Neuronal stem cell (in vitro differentiated cells): ENCODE data around the gene MAPRE3.

ENCODE experiments used
- DNase-seq: peaks from one replicate; pipeline ENCODE4 v3.0.0-alpha.2; 2013; ENCODE audit warnings: low spot score
- H2AFZ ChIP-seq: one replicate; pipeline ENCODE4 v1.6.1; 2013; ENCODE audit warnings: mild to moderate bottlenecking, low read length, inconsistent platforms
- H2AK5ac ChIP-seq: 2 replicates; pipeline ENCODE4 v1.6.1; 2013; ENCODE audit warnings: low read depth, mild to moderate bottlenecking, inconsistent platforms, low read length, moderate library complexity, mixed read lengths
- H2BK120ac ChIP-seq: 2 replicates; pipeline ENCODE4 v1.6.1; 2013; ENCODE audit warnings: low read depth, mild to moderate bottlenecking, inconsistent platforms, low read length, moderate library complexity, mixed read lengths
- H2BK12ac ChIP-seq: one replicate; pipeline ENCODE4 v1.6.1; 2013; ENCODE audit warnings: low read length, inconsistent platforms
- H2BK15ac ChIP-seq: 2 replicates; pipeline ENCODE4 v1.6.1; 2013; ENCODE audit warnings: mild to moderate bottlenecking, low read length, inconsistent platforms, mixed read lengths
- H2BK5ac ChIP-seq: one replicate; pipeline ENCODE4 v1.6.1; 2013; ENCODE audit warnings: inconsistent platforms, mild to moderate bottlenecking, low read length, moderate library complexity
- H3K14ac ChIP-seq: one replicate; pipeline ENCODE4 v1.6.1; 2013; ENCODE audit warnings: low read length, inconsistent platforms
- H3K18ac ChIP-seq: 2 replicates; pipeline ENCODE4 v1.6.1; 2013; ENCODE audit warnings: low read length, inconsistent platforms
- H3K23ac ChIP-seq: 2 replicates; pipeline ENCODE4 v1.6.1; 2013; ENCODE audit warnings: low read depth, mild to moderate bottlenecking, mixed read lengths, low read length, inconsistent platforms; ENCODE audit not compliant: poor library complexity
- H3K27ac ChIP-seq: replicated peaks from 3 replicates; pipeline ENCODE4 v1.5.1; 2013; ENCODE audit warnings: low read length, inconsistent platforms
- H3K27me3 ChIP-seq, 3 experiments: 2 replicates each; pipeline ENCODE4 v1.6.1; 2013; ENCODE audit warnings: low read length in 3 of 3, mild to moderate bottlenecking in 2 of 3, inconsistent platforms in 1 of 3, low read depth in 1 of 3, mixed read lengths in 1 of 3, moderate library complexity in 1 of 3; ENCODE audit not compliant: control insufficient read depth in 3 of 3, insufficient read depth in 3 of 3
- H3K36me3 ChIP-seq, 2 donors: replicated peaks in 1 of 2; 2 replicates each; pipeline ENCODE4 v1.6.1; 2013; ENCODE audit warnings: low read length in 2 of 2; ENCODE audit not compliant: control insufficient read depth in 2 of 2, insufficient read depth in 2 of 2
- H3K4ac ChIP-seq: 2 replicates; pipeline ENCODE4 v1.6.1; 2013; ENCODE audit warnings: inconsistent platforms, mild to moderate bottlenecking, low read length, moderate library complexity
- H3K4me1 ChIP-seq, 2 donors: 1 replicate in 1 of 2; 2 replicates in 1 of 2; pipeline ENCODE4 v1.6.1; 2013; ENCODE audit warnings: low read length in 2 of 2, low read depth in 1 of 2; ENCODE audit not compliant: control insufficient read depth in 2 of 2, insufficient read depth in 1 of 2
- H3K4me2 ChIP-seq: one replicate; pipeline ENCODE4 v1.6.1; 2013; ENCODE audit warnings: mild to moderate bottlenecking, low read length, inconsistent platforms; ENCODE audit not compliant: insufficient read depth, poor library complexity, severe bottlenecking
- H3K4me3 ChIP-seq, 2 donors: 2 replicates each; pipeline ENCODE4 v1.5.1; 2013; ENCODE audit warnings: low read length in 2 of 2, mild to moderate bottlenecking in 2 of 2, inconsistent platforms in 1 of 2, moderate library complexity in 1 of 2
- H3K79me1 ChIP-seq: one replicate; pipeline ENCODE4 v1.6.1; 2013; ENCODE audit warnings: low read depth, mild to moderate bottlenecking, inconsistent platforms, low read length, moderate library complexity
- H3K9ac ChIP-seq: one replicate; pipeline ENCODE4 v1.6.1; 2013; ENCODE audit warnings: mild to moderate bottlenecking, low read depth, low read length, inconsistent platforms; ENCODE audit not compliant: poor library complexity
- H3K9me3 ChIP-seq, 2 donors: replicated peaks in 1 of 2; 2 replicates each; pipeline versions ENCODE3 to v1.6.1; 2013; ENCODE audit warnings: low read length in 2 of 2, mild to moderate bottlenecking in 2 of 2, inconsistent platforms in 1 of 2, low read depth in 1 of 2, mixed read lengths in 1 of 2, moderate library complexity in 1 of 2; ENCODE audit not compliant: control insufficient read depth in 2 of 2, insufficient read depth in 1 of 2
- H4K8ac ChIP-seq: one replicate; pipeline ENCODE4 v1.6.1; 2013; ENCODE audit warnings: low read depth, mild to moderate bottlenecking, inconsistent platforms, low read length, moderate library complexity
- H4K91ac ChIP-seq: one replicate; pipeline ENCODE4 v1.6.1; 2013; ENCODE audit warnings: low read length, low read depth, mild to moderate bottlenecking, inconsistent platforms; ENCODE audit not compliant: poor library complexity
- WGBS, 2 donors: extraction: QIAGEN DNeasy Blood & Tissue Kit; methylation state at CpG; one replicate each; pipeline ENCODE4 v1.1.7; 2013; ENCODE audit warnings: missing lambda C conversion rate in 2 of 2, mixed read lengths in 1 of 2; ENCODE audit not compliant: insufficient read length in 2 of 2, insufficient replicate concordance in 1 of 2; ENCODE audit errors: extremely low coverage in 2 of 2; 5-methylcytosine and 5-hydroxymethylcytosine counted together

MAPRE3 gene

DNA sequence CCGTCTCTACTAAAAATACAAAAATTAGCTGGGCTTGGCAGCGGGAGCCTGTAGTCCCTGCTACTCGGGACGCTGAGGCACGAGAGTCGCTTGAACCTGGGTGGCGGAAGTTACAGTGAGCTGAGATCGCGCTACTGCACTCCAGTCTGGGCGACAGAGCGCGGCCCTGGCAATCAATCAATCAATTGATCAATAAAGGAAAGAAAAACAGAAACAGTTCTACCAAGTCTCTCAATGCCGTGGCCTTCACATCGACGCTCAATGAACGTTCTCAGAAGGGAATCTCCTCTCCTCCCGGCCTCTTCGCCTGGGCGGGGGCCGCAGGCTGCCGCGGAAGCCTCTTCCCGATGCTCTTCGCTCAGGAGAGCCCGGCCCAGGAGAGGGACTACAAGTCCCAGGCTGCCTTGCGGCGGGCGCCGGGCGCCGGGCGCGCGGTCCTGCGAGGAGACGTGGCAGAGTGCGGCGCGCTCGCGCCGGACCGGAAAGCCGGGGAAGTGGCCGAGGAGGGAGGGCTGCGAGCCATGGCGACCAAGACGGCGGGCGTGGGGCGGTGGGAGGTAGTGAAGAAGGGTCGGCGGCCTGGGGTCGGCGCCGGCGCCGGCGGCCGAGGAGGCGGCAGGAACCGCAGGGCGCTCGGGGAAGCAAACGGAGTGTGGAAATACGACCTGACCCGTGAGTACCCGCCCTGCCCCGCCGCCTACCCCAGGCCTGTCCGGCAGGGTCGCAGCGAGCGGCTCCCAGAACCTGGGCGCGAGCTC, 62.2 kb downstream of the MAPRE3 start, which contains the start of gene TMEM214:
TSS of gene TMEM214 (plus strand) at position 471 of the 758 bp plus-strand sequence. CDS start at position 522, 51 bp downstream.
- H3K14ac ChIP-seq = no peak within 1 kb of the TSS
- H3K4me2 ChIP-seq = peak within 1 kb of the TSS; percentile 85
- H3K36me3 ChIP-seq = peaks cover 27 to 61% of the 10 kb centered on the region in 2 donors
- H3K27ac ChIP-seq = no peak within 1 kb of the TSS
- peak; percentile 74 for DNase-seq
- peak within 1 kb of the TSS; percentile 95 for H2AFZ ChIP-seq
- peak within 1 kb of the TSS; percentile 93 for H3K9ac ChIP-seq
- no peaks in the 10 kb centered on the region for H3K79me1 ChIP-seq
- H3K9me3 ChIP-seq = no peaks in the 10 kb centered on the region
- peak within 1 kb of the TSS; percentile 27 for H2BK5ac ChIP-seq
- no CpG with 5 or more reads among the region's 76 CpGs for WGBS, 2 donors
- peak within 1 kb of the TSS; percentile 53 for H2BK120ac ChIP-seq
- H3K27me3 ChIP-seq = no peaks in the 10 kb centered on the region
- H3K4ac ChIP-seq = no peak within 1 kb of the TSS
- peak within 1 kb of the TSS; percentile 83 for H3K18ac ChIP-seq
- peaks cover 4 to 5% of the 10 kb centered on the region in 2 donors for H3K4me1 ChIP-seq
- peak within 1 kb of the TSS; percentile 87 to 94 for H3K4me3 ChIP-seq
- no peak within 1 kb of the TSS for H4K91ac ChIP-seq
- no peak within 1 kb of the TSS for H2BK15ac ChIP-seq
- H2BK12ac ChIP-seq = peak within 1 kb of the TSS; percentile 26
- peak within 1 kb of the TSS; percentile 60 for H3K23ac ChIP-seq
- peak within 1 kb of the TSS; percentile 64 for H2AK5ac ChIP-seq
- peak within 1 kb of the TSS; percentile 43 for H4K8ac ChIP-seq

DNA sequence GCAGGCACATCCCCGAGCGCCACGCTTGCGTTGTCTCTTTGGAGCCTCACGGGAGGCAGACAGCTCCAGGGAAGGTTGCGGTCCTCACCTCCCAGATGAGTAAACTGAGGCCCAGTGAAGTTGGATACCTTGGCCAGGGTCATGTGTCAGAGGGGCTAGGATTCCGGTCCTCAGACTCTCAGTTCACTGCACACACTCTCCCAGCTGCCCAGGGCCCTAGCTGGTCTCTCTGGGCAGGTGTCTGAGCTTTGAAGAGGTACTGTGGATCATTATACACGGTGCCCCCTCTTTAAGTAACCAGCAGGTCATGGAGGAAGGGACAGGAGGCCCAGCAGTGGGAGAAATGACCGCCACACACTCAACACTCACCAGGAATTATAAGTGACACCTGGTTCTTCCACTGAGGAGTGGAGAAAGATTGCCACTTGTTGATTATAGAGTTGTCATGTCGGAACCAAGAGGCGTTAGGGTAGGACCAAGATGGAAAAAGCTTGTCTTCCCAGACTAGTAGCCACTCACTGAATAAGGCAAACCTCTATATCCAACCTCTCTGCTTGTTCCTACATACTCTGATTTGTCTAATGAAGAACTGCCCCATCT, 62.9 kb downstream of the MAPRE3 start:
- H3K4ac ChIP-seq = no peak overlapping the region
- peak overlapping the region; percentile 87 to 94 for H3K4me3 ChIP-seq
- peak overlapping the region; percentile 53 for H2BK120ac ChIP-seq
- no peaks in the 10 kb centered on the region for H3K79me1 ChIP-seq
- H2AK5ac ChIP-seq = peak overlapping the region; percentile 64
- H4K91ac ChIP-seq = no peak overlapping the region
- H3K23ac ChIP-seq = peak overlapping the region; percentile 60
- H3K14ac ChIP-seq = no peak overlapping the region
- H3K36me3 ChIP-seq = peaks cover 28 to 63% of the 10 kb centered on the region in 2 donors
- H2AFZ ChIP-seq = peak overlapping the region; percentile 95
- H3K27me3 ChIP-seq = no peaks in the 10 kb centered on the region
- H3K9me3 ChIP-seq = no peaks in the 10 kb centered on the region
- no peak for DNase-seq
- no CpG with 5 or more reads among the region's 11 CpGs for WGBS, 2 donors
- peaks cover 4 to 5% of the 10 kb centered on the region in 2 donors for H3K4me1 ChIP-seq
- H3K27ac ChIP-seq = no peak overlapping the region
- no peak overlapping the region for H2BK12ac ChIP-seq
- H2BK5ac ChIP-seq = peak overlapping the region; percentile 27
- no peak overlapping the region for H2BK15ac ChIP-seq
- H3K18ac ChIP-seq = peak overlapping the region; percentile 58
- peak overlapping the region; percentile 43 for H4K8ac ChIP-seq
- H3K4me2 ChIP-seq = peak overlapping the region; percentile 85
- H3K9ac ChIP-seq = peak overlapping the region; percentile 93

DNA sequence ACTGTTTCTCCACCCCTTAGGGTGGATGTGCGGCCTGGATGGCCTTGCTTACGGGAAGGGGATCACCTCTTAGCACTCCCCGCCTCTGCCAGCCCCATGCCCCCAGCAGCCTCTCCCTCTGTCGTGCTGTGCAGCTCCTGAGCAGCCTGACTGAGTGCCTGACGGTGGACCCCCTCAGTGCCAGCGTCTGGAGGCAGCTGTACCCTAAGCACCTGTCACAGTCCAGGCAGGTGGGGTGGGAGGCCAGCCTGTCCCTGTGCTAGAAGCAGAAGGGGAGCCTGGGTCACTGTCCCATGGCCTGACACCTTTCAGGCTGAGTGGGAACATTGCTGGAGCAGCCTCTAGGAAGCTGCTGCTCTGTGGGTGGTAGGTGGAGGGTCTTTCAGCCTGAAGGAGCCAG, 67.6 kb downstream of the MAPRE3 start:
- Histone ChIP-seq H2BK120ac (no peak overlapping the region), H2BK5ac (no peak overlapping the region), H3K4me1 (peaks cover 4 to 5% of the 10 kb centered on the region in 2 donors), H2AFZ (no peak overlapping the region), H3K36me3 (peaks cover 52 to 78% of the 10 kb centered on the region in 2 donors), H3K27me3 (no peaks in the 10 kb centered on the region), H3K9ac (no peak overlapping the region), H2BK12ac (no peak overlapping the region), H2AK5ac (no peak overlapping the region), H3K4me2 (no peak overlapping the region), H3K23ac (no peak overlapping the region), H3K4me3 (no peak overlapping the region), H3K4ac (no peak overlapping the region), H4K91ac (no peak overlapping the region), H4K8ac (no peak overlapping the region), H3K79me1 (no peaks in the 10 kb centered on the region), H2BK15ac (no peak overlapping the region), H3K18ac (no peak overlapping the region), H3K14ac (no peak overlapping the region), H3K27ac (no peak overlapping the region), H3K9me3 (no peaks in the 10 kb centered on the region)
- DNase-seq = no peak
- no CpG with 5 or more reads among the region's 6 CpGs for WGBS, 2 donors
